IMR-90 (cell line): Measurements from ENCODE around the gene CPNE2. TPM values are rescaled to one million over a fixed set of nuclear protein-coding genes. Genes with fewer than 3 reads are reported as not detected.

Source experiments
- ATAC-seq: fragments of 200-7000 bp; cut with Tn5 transposase; 2 replicates; pipeline ENCODE4 v1.9.1; 2020; ENCODE audit warnings: low read depth, mild to moderate bottlenecking, moderate library complexity
- BruUV-seq: library from RNA; stranded (reverse); fragments of 400-500 nt; replicated peaks from 2 replicates; lab custom pipeline; 2021; lab: Mats Ljungman, UMichigan
- CTCF ChIA-PET: fragments of 300-600 bp; formaldehyde crosslinking; extraction: SDS; loops from one replicate; lab custom pipeline; 2021; ENCODE audit warnings: antibody characterized with exemption; lab: Yijun Ruan, JAX
- POLR2A ChIA-PET: fragments of 300-600 bp; sonication (Branson Sonifier 250); formaldehyde crosslinking; loops from one replicate; lab custom pipeline; 2022; ENCODE audit warnings: antibody characterized with exemption; ENCODE audit not compliant: unreplicated experiment; lab: Charles Lee
- DNase-seq: peaks from one replicate; pipeline ENCODE4 v3.0.0; 2013
- H2AFZ ChIP-seq: replicated peaks from 2 replicates; pipeline ENCODE3; 2013; ENCODE audit warnings: low read length, mild to moderate bottlenecking; ENCODE audit not compliant: poor library complexity
- H2AK5ac ChIP-seq: 2 replicates; pipeline ENCODE4 v1.6.1; 2013; ENCODE audit warnings: low read depth, low read length, inconsistent platforms
- H2AK9ac ChIP-seq: replicated peaks from 2 replicates; pipeline ENCODE3; 2013; ENCODE audit warnings: mild to moderate bottlenecking, low read depth, low read length, moderate library complexity; ENCODE audit not compliant: poor library complexity
- H2BK120ac ChIP-seq: 2 replicates; pipeline ENCODE4 v1.6.1; 2013; ENCODE audit warnings: low read depth, low read length, inconsistent platforms
- H2BK15ac ChIP-seq: 3 replicates; pipeline ENCODE4 v1.6.1; 2013; ENCODE audit warnings: low read depth, low read length, inconsistent platforms
- H2BK20ac ChIP-seq: 2 replicates; pipeline ENCODE4 v1.6.1; 2013; ENCODE audit warnings: low read depth, mild to moderate bottlenecking, inconsistent platforms, low read length, moderate library complexity
- H2BK5ac ChIP-seq: 2 replicates; pipeline ENCODE4 v1.6.1; 2013; ENCODE audit warnings: mild to moderate bottlenecking, low read depth, low read length, inconsistent platforms; ENCODE audit not compliant: poor library complexity, severe bottlenecking
- H3K14ac ChIP-seq: replicated peaks from 2 replicates; pipeline ENCODE4 v1.6.1; 2013; ENCODE audit warnings: low read depth, low read length, inconsistent platforms
- H3K18ac ChIP-seq: 2 replicates; pipeline ENCODE4 v1.6.1; 2013; ENCODE audit warnings: low read depth, low read length, control low read depth
- H3K23ac ChIP-seq: 2 replicates; pipeline ENCODE4 v1.6.1; 2013; ENCODE audit warnings: low read depth, low read length, inconsistent platforms
- H3K27ac ChIP-seq: 2 replicates; pipeline ENCODE4 v1.5.1; 2013; ENCODE audit warnings: mild to moderate bottlenecking, control low read depth, low read length; ENCODE audit not compliant: insufficient read depth
- H3K27me3 ChIP-seq: 2 replicates; pipeline ENCODE4 v1.6.1; 2013; ENCODE audit warnings: low read length; ENCODE audit not compliant: control insufficient read depth, insufficient read depth
- H3K36me3 ChIP-seq: 2 replicates; pipeline ENCODE4 v1.6.1; 2013; ENCODE audit warnings: low read length, mixed read lengths; ENCODE audit not compliant: control insufficient read depth, insufficient read depth
- H3K4ac ChIP-seq: 2 replicates; pipeline ENCODE4 v1.6.1; 2013; ENCODE audit warnings: low read depth, low read length, inconsistent platforms
- H3K4me1 ChIP-seq: 2 replicates; pipeline ENCODE4 v1.6.1; 2013; ENCODE audit warnings: low read length, mixed read lengths; ENCODE audit not compliant: control insufficient read depth, insufficient read depth
- H3K4me2 ChIP-seq: 2 replicates; pipeline ENCODE4 v1.6.1; 2013; ENCODE audit warnings: low read depth, mild to moderate bottlenecking, control low read depth, low read length, moderate library complexity
- H3K4me3 ChIP-seq: 2 replicates; pipeline ENCODE4 v1.5.1; 2013; ENCODE audit warnings: low read depth, mild to moderate bottlenecking, control low read depth, low read length, moderate library complexity; ENCODE audit not compliant: insufficient read depth
- H3K56ac ChIP-seq: 2 replicates; pipeline ENCODE4 v1.6.1; 2013; ENCODE audit warnings: low read length, inconsistent platforms; ENCODE audit not compliant: insufficient read depth; ENCODE audit errors: extremely low read depth
- H3K79me1 ChIP-seq, 2 experiments: 2 replicates each; pipeline ENCODE4 v1.6.1; 2013; ENCODE audit warnings: low read length in 2 of 2, inconsistent platforms in 1 of 2, low read depth in 1 of 2
- H3K9ac ChIP-seq: 2 replicates; pipeline ENCODE4 v1.6.1; 2013; ENCODE audit warnings: low read depth, low read length, control low read depth
- H3K9me1 ChIP-seq: 2 replicates; pipeline ENCODE4 v1.6.1; 2013; ENCODE audit warnings: low read length, inconsistent platforms; ENCODE audit not compliant: insufficient read depth
- H3K9me3 ChIP-seq: 2 replicates; pipeline ENCODE4 v1.6.1; 2013; ENCODE audit warnings: low read length; ENCODE audit not compliant: control insufficient read depth, insufficient read depth
- H4K20me1 ChIP-seq: 2 replicates; pipeline ENCODE4 v1.6.1; 2013; ENCODE audit warnings: low read length, inconsistent platforms; ENCODE audit not compliant: insufficient read depth
- H4K5ac ChIP-seq: 2 replicates; pipeline ENCODE4 v1.6.1; 2013; ENCODE audit warnings: mild to moderate bottlenecking, low read depth, low read length, control low read depth
- H4K8ac ChIP-seq, 2 experiments: 2 replicates each; pipeline ENCODE4 v1.6.1; 2013; ENCODE audit warnings: low read depth in 2 of 2, low read length in 2 of 2, control low read depth in 1 of 2, inconsistent platforms in 1 of 2
- H4K91ac ChIP-seq: 2 replicates; pipeline ENCODE4 v1.6.1; 2013; ENCODE audit warnings: low read depth, low read length, inconsistent platforms; ENCODE audit not compliant: insufficient read depth
- BHLHE40 ChIP-seq: fragments of 150-350 bp; IDR thresholded peaks from 2 replicates; pipeline ENCODE4 v1.6.1; 2016; ENCODE audit warnings: mild to moderate bottlenecking, low read depth, low read length
- CHD1 ChIP-seq: IDR thresholded peaks from 2 replicates; pipeline ENCODE4 v1.6.1; 2012; ENCODE audit warnings: low read depth, low read length, improper control_type of control experiment
- ELK1 ChIP-seq: fragments of 150-350 bp; IDR thresholded peaks from 2 replicates; pipeline ENCODE4 v1.6.1; 2016; ENCODE audit warnings: low read depth, mild to moderate bottlenecking, low read length, moderate library complexity, borderline replicate concordance
- MAFK ChIP-seq: IDR thresholded peaks from 2 replicates; pipeline ENCODE4 v1.6.1; 2012; ENCODE audit warnings: low read depth, low read length, improper control_type of control experiment
- MAZ ChIP-seq: IDR thresholded peaks from 2 replicates; pipeline ENCODE4 v1.6.1; 2012; ENCODE audit warnings: low read depth, mild to moderate bottlenecking, low read length, improper control_type of control experiment, moderate library complexity, borderline replicate concordance
- NFE2L2 ChIP-seq: fragments of 150-350 bp; IDR thresholded peaks from 2 replicates; pipeline ENCODE4 v1.6.1; 2016; ENCODE audit warnings: low read depth, mild to moderate bottlenecking, low read length
- POLR2A ChIP-seq: IDR thresholded peaks from 2 replicates; pipeline ENCODE4 v1.6.1; 2012; ENCODE audit warnings: mild to moderate bottlenecking, low read depth, low read length
- RAD21 ChIP-seq: IDR thresholded peaks from 2 replicates; pipeline ENCODE4 v1.6.1; 2012; ENCODE audit warnings: low read length, improper control_type of control experiment
- RCOR1 ChIP-seq: IDR thresholded peaks from 2 replicates; pipeline ENCODE4 v1.6.1; 2012; ENCODE audit warnings: mild to moderate bottlenecking, low read length, improper control_type of control experiment; ENCODE audit not compliant: insufficient replicate concordance
- SMC3 ChIP-seq: fragments of 150-350 bp; IDR thresholded peaks from 2 replicates; pipeline ENCODE4 v1.6.1; 2016; ENCODE audit warnings: low read depth, mild to moderate bottlenecking, antibody characterized with exemption, low read length, moderate library complexity
- WGBS, 2 experiments: methylation state at CpG; one replicate each; pipeline versions ENCODE4 v1.1.5 to v1.1.7; 2013; ENCODE audit warnings: missing lambda C conversion rate in 2 of 2; ENCODE audit not compliant: insufficient read length in 1 of 2; ENCODE audit errors: extremely low coverage in 2 of 2; 5-methylcytosine and 5-hydroxymethylcytosine counted together
- dilution Hi-C: fragments of 300-500 bp; cut with HindIII; formaldehyde crosslinking; loops from one replicate; pipeline ENCODE4 v1.14.3; 2018; ENCODE audit warnings: low sequenced_read_pairs; ENCODE audit not compliant: unreplicated experiment
- in situ Hi-C: fragments of 300-500 bp; cut with MboI; formaldehyde crosslinking; loops from 3 replicates; pipeline ENCODE4 v1.14.3; 2019; ENCODE audit warnings: low sequenced_read_pairs, inconsistent platforms, mixed read lengths
- intact Hi-C: fragments of 100-400 bp; cut with micrococcal nuclease; formaldehyde crosslinking; loops from 2 replicates; pipeline ENCODE4 v1.10.0; 2022
- polyA plus RNA-seq, 3 experiments: library from polyadenylated mRNA; depleted of rRNA; stranded (reverse); fragments of >200 nt; gene quantifications; 2 replicates each; pipeline ENCODE4 v1.2.3, GENCODE V29; 2012; ENCODE audit warnings: low replicate concordance in 1 of 3
- total RNA-seq: library from RNA; depleted of rRNA; stranded (reverse); fragments of >200 nt; gene quantifications from 2 replicates; pipeline ENCODE4 v1.2.3, GENCODE V29; 2012

Gene CPNE2
- total and polyA plus RNA-seq, 2 of the 4 experiments (the other 2 are of a cell fraction): 15.4 to 48.0 TPM

- TF ChIP-seq RCOR1 (no peak), RAD21 (no peak), NFE2L2 (no peak), MAFK (no peak), SMC3 (no peak), MAZ (no peak), CHD1 (no peak), BHLHE40 (no peak), ELK1 (no peak), POLR2A (no peak)
- Histone ChIP-seq H3K4me2 (no peak overlapping the region), H3K56ac (no peak overlapping the region), H3K4me1 (no peaks in the 10 kb centered on the region), H3K9ac (no peak overlapping the region), H3K27me3 (no peaks in the 10 kb centered on the region), H2AFZ (no peak overlapping the region), H4K20me1 (peaks cover 3% of the 10 kb centered on the region; the same call in 1 of the 2 replicates), H3K36me3 (peaks cover 34% of the 10 kb centered on the region), H4K91ac (no peak overlapping the region), H3K9me3 (no peaks in the 10 kb centered on the region), H3K14ac (no peak overlapping the region), H3K4me3 (no peak overlapping the region), H2AK9ac (no peak overlapping the region), H3K18ac (no peak overlapping the region), H2BK120ac (no peak overlapping the region), H3K79me1 (peaks cover 4 to 5% of the 10 kb centered on the region in 2 experiments; a peak in 1 of 4 replicates), H2BK5ac (no peak overlapping the region), H3K23ac (no peak overlapping the region), H2BK20ac (no peak overlapping the region), H3K9me1 (no peaks in the 10 kb centered on the region), H2AK5ac (no peak overlapping the region), H4K5ac (no peak overlapping the region), H3K27ac (no peak overlapping the region), H3K4ac (no peak overlapping the region), H2BK15ac (no peak overlapping the region), H4K8ac (no peak overlapping the region)
- in situ Hi-C loops: loop anchor here (5.0 kb wide), 1 partner anchor 78 kb away; no protein-coding TSS in a partner anchor
- ChIA-PET CTCF (interaction anchor here (0.7 kb wide), 1 partner anchor 468 kb away, joined by 4 read pairs; no protein-coding TSS in a partner anchor), POLR2A (no interaction called here)
- no CpG with 5 or more reads among the region's 5 CpGs for WGBS, 2 experiments
- ATAC-seq (no peak), DNase-seq (no peak)
- dilution Hi-C loops: no loop called here
- intact Hi-C loops: loop anchor here (5.0 kb wide), 2 partner anchors 298 to 373 kb away; partner anchors contain the start of gene SLC12A3
- no TSS peak for BruUV-seq
These were observed 73.1 kb downstream of the CPNE2 start for GRCh38 chr16:57165483-57165882.
